Measurements from ENCODE around the gene RFC1.
"Not testable (repeated sequence)": the region's sequence is repeated elsewhere in the genome, so short reads cannot be mapped to it uniquely, and the experiment has no call there.

The RFC1 gene

GRCh38 chr4:39302901-39303300 lies 63.3 kb downstream of the RFC1 start:
- Histone ChIP-seq H4K20me1 (ENCODE audit: insufficient read depth) (no peaks in the 10 kb centered on the region), H3K4me1 (ENCODE audit: low read depth, poor library complexity, severe bottlenecking) (peaks cover 14% of the 10 kb centered on the region), H3K27me3 (ENCODE audit: insufficient read depth, low read depth) (no peaks in the 10 kb centered on the region), H3K4me2 (no peak overlapping the region), H3K4me3 (IDR thresholded peaks at IDR 0.05; ENCODE audit: insufficient read depth, low read depth, low read length) (no peak overlapping the region), H3K36me3 (ENCODE audit: insufficient read depth) (no peaks in the 10 kb centered on the region), H2AFZ (ENCODE audit: low read depth) (no peak overlapping the region), H3K79me2 (ENCODE audit: insufficient read depth, low read depth) (no peaks in the 10 kb centered on the region), H3K9ac (no peak overlapping the region), H3K27ac (no peak overlapping the region)
- TF ChIP-seq CTCF (conservative IDR thresholded peaks at IDR 0.05; ENCODE audit: low read depth, low read length) = no peak

GRCh38 chr4:39295784-39296183 lies 70.4 kb downstream of the RFC1 start:
- H3K27me3 ChIP-seq (ENCODE audit: insufficient read depth, low read depth) = no peaks in the 10 kb centered on the region
- no peaks in the 10 kb centered on the region for H3K79me2 ChIP-seq (ENCODE audit: insufficient read depth, low read depth)
- H4K20me1 ChIP-seq (ENCODE audit: insufficient read depth) = no peaks in the 10 kb centered on the region
- no peak overlapping the region for H3K4me3 ChIP-seq (IDR thresholded peaks at IDR 0.05; ENCODE audit: insufficient read depth, low read depth, low read length)
- no peak overlapping the region for H3K27ac ChIP-seq
- no peak for TF ChIP-seq CTCF (conservative IDR thresholded peaks at IDR 0.05; ENCODE audit: low read depth, low read length)
- no peaks in the 10 kb centered on the region for H3K4me1 ChIP-seq (ENCODE audit: low read depth, poor library complexity, severe bottlenecking)
- H3K4me2 ChIP-seq = no peak overlapping the region
- H3K36me3 ChIP-seq (ENCODE audit: insufficient read depth) = no peaks in the 10 kb centered on the region
- H2AFZ ChIP-seq (ENCODE audit: low read depth) = no peak overlapping the region
- H3K9ac ChIP-seq = no peak overlapping the region

DNA sequence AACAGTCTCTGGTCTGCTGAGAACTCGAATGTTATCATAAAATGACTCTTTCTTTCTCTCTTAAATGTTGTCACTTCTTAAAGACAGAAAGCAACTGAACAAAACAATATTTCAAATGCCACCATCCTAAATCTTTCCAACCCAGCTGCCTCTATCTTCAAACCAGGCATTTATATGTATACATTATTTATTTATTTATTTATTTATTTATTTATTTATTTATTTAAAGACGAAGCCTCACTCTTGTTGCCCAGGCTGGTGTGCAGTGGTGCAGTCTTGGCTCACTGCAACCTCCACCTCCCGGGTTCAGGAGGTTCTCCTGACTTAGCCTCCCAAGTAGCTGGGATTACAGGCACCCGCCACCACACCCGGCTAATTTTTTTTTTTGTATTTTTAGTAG lies 73.7 kb downstream of the RFC1 start:
- not testable (repeated sequence) for H3K9ac ChIP-seq; H3K36me3 ChIP-seq (ENCODE audit: insufficient read depth); H4K20me1 ChIP-seq (ENCODE audit: insufficient read depth); H3K4me3 ChIP-seq (IDR thresholded peaks at IDR 0.05; ENCODE audit: insufficient read depth, low read depth, low read length); H3K4me2 ChIP-seq; H3K79me2 ChIP-seq (ENCODE audit: insufficient read depth, low read depth); H3K4me1 ChIP-seq (ENCODE audit: low read depth, poor library complexity, severe bottlenecking); H2AFZ ChIP-seq (ENCODE audit: low read depth); H3K27me3 ChIP-seq (ENCODE audit: insufficient read depth, low read depth); H3K27ac ChIP-seq

DNA sequence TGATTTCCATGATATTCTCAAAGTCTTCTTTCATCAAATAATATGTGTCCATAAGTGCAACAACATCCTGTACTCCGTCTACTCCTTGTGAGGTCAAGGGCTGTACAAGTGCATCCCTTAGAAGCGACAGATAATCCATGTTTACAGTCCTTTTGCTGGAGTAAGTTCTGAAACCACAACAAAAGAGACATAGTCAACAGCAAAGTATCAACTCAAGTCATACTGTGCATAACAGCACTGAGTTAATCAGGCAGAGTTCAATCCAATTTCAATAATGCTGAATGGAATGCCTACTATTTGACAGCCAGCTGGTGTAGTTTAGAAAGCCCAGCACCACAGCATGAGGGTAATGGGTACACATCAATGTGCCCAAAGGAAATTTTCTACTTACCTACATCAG lies 74.5 kb downstream of the RFC1 start:
- no peak for TF ChIP-seq CTCF (conservative IDR thresholded peaks at IDR 0.05; ENCODE audit: low read depth, low read length)
- Histone ChIP-seq H3K27ac (no peak overlapping the region), H2AFZ (ENCODE audit: low read depth) (no peak overlapping the region), H3K9ac (no peak overlapping the region), H3K4me3 (IDR thresholded peaks at IDR 0.05; ENCODE audit: insufficient read depth, low read depth, low read length) (no peak overlapping the region), H3K79me2 (ENCODE audit: insufficient read depth, low read depth) (no peaks in the 10 kb centered on the region), H3K36me3 (ENCODE audit: insufficient read depth) (no peaks in the 10 kb centered on the region), H3K27me3 (ENCODE audit: insufficient read depth, low read depth) (no peaks in the 10 kb centered on the region), H4K20me1 (ENCODE audit: insufficient read depth) (no peaks in the 10 kb centered on the region), H3K4me1 (ENCODE audit: low read depth, poor library complexity, severe bottlenecking) (no peaks in the 10 kb centered on the region), H3K4me2 (no peak overlapping the region)

DNA sequence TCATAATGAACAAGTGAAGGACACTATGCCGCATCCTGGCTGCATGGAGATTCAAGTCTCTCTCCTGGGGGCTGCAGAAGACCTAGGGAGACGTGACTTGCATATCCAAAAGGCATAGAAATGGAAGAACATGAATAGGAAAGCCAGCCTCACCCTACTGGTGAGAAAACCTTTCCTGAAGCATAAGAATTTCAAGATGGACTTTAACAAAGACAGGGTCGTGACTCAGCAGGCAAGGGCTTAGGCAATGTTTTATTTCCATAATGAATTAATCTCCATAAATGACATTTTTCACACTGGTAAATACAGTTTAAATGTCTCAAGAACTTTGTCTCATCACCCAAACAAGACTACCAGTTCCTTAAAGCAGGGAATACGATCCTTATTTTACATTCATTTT lies 78.9 kb downstream of the RFC1 start:
- H2AFZ ChIP-seq (ENCODE audit: low read depth) = no peak overlapping the region
- H4K20me1 ChIP-seq (ENCODE audit: insufficient read depth) = no peaks in the 10 kb centered on the region
- H3K9ac ChIP-seq = no peak overlapping the region
- no peaks in the 10 kb centered on the region for H3K27me3 ChIP-seq (ENCODE audit: insufficient read depth, low read depth)
- no peaks in the 10 kb centered on the region for H3K79me2 ChIP-seq (ENCODE audit: insufficient read depth, low read depth)
- no peak overlapping the region for H3K27ac ChIP-seq
- no peaks in the 10 kb centered on the region for H3K4me1 ChIP-seq (ENCODE audit: low read depth, poor library complexity, severe bottlenecking)
- no peak for TF ChIP-seq CTCF (conservative IDR thresholded peaks at IDR 0.05; ENCODE audit: low read depth, low read length)
- no peaks in the 10 kb centered on the region for H3K36me3 ChIP-seq (ENCODE audit: insufficient read depth)
- no peak overlapping the region for H3K4me2 ChIP-seq
- no peak overlapping the region for H3K4me3 ChIP-seq (IDR thresholded peaks at IDR 0.05; ENCODE audit: insufficient read depth, low read depth, low read length)
